ENCODE measurements around the gene ORM2.

- TF ChIP-seq, protein P1, sequence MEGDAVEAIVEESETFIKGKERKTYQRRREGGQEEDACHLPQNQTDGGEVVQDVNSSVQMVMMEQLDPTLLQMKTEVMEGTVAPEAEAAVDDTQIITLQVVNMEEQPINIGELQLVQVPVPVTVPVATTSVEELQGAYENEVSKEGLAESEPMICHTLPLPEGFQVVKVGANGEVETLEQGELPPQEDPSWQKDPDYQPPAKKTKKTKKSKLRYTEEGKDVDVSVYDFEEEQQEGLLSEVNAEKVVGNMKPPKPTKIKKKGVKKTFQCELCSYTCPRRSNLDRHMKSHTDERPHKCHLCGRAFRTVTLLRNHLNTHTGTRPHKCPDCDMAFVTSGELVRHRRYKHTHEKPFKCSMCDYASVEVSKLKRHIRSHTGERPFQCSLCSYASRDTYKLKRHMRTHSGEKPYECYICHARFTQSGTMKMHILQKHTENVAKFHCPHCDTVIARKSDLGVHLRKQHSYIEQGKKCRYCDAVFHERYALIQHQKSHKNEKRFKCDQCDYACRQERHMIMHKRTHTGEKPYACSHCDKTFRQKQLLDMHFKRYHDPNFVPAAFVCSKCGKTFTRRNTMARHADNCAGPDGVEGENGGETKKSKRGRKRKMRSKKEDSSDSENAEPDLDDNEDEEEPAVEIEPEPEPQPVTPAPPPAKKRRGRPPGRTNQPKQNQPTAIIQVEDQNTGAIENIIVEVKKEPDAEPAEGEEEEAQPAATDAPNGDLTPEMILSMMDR (IDR thresholded peaks at IDR 0.05): peak; percentile 94
- no peak for TF ChIP-seq EZH2 (IDR thresholded peaks at IDR 0.05; ENCODE audit: borderline replicate concordance, insufficient read depth, low read depth, low read length, poor library complexity, severe bottlenecking)
Measured at GRCh38 chr9:114291064-114291474, 38.6 kb upstream of the ORM2 start.
